ENCODE measurements around the gene YIF1A.

The YIF1A gene

GRCh38 chr11:66265531-66266377, 23.2 kb downstream of the YIF1A start:
- TF ChIP-seq CTCF (IDR thresholded peaks at IDR 0.05), result no peak

- peak; percentile 49 for TF ChIP-seq CTCF (IDR thresholded peaks at IDR 0.05)
These were observed 24.0 kb downstream of the YIF1A start for GRCh38 chr11:66264914-66265313.

- TF ChIP-seq CTCF (IDR thresholded peaks at IDR 0.05), result no peak
These were observed 24.6 kb downstream of the YIF1A start for GRCh38 chr11:66264383-66264782.

GRCh38 chr11:66263785-66264184, 25.2 kb downstream of the YIF1A start:
- TF ChIP-seq CTCF (IDR thresholded peaks at IDR 0.05), result no peak

GRCh38 chr11:66263231-66263630, 25.7 kb downstream of the YIF1A start:
- no peak for TF ChIP-seq CTCF (IDR thresholded peaks at IDR 0.05)

GRCh38 chr11:66262696-66263095, 26.2 kb downstream of the YIF1A start:
- TF ChIP-seq CTCF (IDR thresholded peaks at IDR 0.05), result no peak

GRCh38 chr11:66262191-66262590, 26.8 kb downstream of the YIF1A start:
- no peak for TF ChIP-seq CTCF (IDR thresholded peaks at IDR 0.05)
